HG03469 (cell line): ENCODE results near the gene EPAS1.

Experiments used
- ATAC-seq: cut with Tn5 transposase; IDR thresholded peaks from one replicate; pipeline ENCODE4 v1.9.1; 2021; ENCODE audit warnings: mild to moderate bottlenecking, moderate library complexity, moderate number of reproducible peaks; ENCODE audit not compliant: unreplicated experiment

The EPAS1 gene

DNA sequence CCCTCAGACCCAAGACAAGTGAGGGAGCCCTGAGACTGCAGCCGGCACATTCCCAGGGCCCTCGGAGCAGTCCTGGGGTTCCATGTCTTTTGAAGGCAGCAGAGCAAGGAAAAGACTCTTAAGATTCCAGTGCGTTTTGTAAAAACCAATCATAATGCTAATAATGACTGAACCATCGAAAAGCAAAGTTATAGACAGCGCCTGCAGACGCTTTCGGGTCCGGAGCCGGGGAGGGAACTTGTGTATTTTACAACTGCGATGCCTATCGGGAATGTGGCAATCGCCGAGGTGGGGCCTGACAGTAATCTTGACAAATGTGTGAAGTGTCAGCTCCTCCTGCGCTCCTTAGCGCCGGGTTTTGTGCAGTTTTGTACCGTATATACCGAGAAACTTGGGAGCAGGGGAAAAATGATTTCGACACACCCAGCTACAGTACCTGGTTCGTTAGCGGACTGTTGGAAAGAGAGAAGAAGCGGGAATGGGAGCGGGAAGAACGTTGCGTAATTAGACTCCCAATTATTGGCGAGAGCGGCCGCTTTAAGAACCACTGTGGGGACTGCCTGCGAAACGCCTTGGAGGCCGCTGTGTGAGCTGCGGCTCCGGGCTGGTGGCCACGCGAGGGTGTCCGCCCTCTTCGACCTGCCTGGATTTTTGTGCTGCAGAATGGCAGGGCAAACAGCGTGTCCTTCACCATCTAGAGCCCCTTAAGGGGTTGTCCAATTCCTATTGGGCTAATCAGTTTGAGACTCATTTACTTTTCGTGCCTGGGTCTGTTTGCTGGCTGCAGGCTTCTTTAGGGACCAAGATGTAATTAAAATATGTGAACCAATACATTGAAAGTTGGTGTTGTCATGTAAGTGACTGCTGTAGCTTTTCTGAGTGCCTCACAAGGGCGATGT, 2.4 kb downstream of the EPAS1 start:
- no peak for ATAC-seq

DNA sequence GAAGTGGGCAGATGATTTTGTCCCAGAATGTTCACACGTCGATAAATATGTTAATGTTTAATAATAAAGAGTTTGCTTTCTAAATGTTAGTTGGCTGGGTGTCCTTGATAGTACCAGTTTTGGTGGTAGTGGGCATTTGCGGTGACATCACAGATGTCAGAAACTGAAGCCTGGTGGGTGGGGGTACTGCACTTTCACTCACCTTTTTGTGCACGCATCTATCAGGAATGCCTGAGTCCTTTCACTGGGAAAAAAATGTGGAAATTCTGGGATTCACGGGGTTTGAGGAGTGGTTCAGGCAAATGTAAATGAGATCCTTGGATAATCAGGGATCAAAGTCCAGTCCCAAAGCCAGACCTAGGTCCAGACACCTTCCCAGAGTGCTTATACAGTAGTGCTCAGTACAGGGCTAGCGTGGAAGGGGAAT, 3.2 kb downstream of the EPAS1 start:
- no peak for ATAC-seq

DNA sequence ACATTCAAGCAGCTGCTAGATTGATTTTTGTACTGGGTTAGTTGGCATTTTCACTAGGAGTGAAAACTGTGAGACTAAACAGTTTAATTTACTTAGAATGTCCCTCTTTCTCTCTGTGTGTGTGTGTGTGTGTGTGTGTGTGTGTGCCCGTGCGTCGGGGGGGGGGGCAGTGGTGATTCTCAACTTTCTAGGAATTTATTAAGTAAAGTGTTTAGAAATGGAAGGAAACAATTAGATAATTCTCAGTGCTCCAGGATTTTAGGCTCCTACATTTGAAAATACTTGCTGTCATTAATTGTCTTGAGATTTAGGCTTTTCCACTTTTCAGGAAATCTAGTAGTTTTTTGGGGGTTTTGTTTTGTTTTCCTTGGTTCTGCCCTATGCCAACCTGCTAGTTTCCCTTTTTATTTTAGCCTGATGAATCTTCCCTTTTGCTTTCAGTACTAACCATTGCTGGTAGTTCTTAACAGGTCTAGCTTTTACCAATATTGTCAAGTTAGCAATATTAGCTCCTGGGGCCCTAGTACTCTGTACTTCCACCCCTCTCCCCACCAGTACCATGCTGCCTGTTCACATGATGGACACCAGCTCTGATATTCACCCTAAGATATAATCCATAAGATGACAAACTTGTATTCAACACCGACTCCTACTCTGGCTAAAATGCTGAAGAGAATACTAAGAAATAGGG, 4.9 kb downstream of the EPAS1 start:
- ATAC-seq = no peak

DNA sequence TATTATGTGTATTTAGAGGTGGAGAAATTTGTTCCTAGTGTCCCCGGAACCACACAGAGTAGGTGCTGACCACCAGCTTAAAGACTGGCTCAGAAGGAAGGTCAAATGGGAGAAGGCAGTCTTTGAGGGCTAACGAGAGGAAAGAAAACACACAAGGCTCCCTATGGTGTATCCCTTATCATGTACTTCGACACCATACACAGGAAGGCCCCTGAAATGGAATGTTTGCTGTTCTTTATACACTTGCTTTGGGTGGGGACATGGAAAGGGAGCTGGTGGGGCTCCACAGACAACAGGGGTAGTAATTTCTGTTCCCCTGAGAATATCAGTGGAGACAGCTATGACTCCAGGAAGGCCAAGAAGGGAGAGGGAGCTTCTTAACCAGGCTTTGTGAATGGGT, 6.0 kb downstream of the EPAS1 start:
- no peak for ATAC-seq

DNA sequence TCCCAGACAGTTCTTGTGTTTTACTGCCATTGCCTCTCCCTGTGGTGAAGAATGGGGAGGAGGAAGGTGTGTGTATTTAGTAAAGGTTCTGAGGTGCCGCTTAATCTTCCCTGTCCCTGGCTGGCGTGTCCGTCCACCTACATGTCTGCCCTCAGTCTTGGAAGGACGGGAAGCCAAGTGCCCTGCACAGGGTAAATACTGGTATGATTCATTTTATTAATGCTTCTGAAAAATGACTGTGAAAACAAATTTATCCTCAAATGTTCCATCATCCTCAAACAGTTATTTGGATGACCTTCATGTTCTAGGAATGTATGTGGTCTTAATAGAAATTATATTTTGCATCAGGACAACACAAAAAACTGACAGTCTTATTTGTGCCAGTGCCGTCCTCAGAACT, 6.6 kb downstream of the EPAS1 start:
- ATAC-seq = no peak

DNA sequence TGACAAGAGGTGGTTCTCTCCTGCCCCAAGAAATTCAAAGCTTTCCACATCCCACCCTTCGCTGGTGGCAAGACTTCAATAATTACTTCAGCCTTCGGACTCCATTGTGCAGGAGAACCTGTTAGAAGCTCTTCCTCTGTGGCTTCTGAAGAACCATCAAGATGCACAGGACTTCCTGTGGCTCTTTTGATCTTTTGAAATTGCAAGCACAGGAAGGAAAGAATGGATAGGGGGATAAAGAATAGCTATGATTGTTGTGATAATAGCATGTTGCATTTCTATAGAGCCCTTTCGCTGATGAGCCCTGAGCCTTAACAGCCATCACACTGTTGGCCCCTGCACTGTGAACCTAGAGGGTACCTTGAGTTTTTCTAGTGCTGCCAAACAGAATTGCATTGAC, 7.4 kb downstream of the EPAS1 start:
- no peak for ATAC-seq

DNA sequence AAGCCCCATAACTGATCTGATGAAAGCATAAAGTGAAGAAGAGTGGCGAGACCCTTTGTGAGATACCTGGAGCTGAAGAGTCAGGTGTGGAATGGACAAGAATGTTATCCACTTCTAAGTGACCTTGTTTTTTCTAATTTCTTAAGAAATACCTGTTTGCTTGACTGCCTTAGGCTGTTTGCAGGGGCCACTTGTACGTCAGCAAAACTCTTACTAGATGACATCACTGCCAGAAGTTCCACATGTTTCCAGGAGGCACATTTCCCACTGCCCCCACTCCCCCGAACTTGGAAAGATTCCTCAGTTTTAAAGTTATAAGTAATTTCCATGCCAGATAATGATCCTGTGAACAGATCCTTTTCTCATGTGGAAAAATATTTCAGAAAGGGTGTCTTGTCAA, 8.0 kb downstream of the EPAS1 start:
- ATAC-seq = no peak

DNA sequence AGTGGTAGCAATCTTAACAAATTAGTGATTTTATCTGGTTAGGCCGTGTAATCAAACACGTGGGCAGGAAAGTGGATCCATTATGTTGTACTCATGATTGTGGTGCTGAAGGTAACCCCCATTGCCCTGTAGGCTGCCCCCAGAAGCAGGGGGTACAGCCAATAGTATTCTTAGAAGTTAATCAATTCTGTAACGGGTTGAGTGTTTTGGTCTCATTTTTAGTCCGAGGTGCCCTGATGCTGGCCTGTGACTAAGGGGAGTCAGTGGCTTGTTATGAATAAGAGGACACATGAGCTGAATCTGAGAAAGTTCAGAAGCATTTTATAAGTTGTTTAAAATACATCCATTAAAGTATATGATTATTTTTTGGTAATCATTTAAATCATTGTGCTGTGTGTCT, 8.6 kb downstream of the EPAS1 start:
- no peak for ATAC-seq

DNA sequence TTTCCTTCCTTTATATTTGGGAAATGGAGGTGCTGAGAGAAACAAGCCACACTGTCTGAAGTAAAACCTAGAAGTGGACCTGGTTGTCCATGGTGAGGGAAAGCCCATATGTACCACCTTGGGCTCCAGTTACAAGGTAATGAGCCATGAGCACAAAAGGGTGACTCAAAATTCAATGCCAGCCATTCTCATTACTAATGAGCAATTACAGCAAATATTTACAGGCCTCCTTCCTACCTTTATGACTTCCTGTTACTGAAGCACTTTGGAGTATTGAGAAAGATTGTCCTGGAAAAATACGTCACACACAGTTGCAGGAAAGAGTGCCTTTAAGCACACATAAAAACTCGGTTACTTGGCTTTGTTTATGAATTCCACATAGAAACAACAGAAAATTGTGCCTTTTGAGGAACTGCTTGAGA, 9.1 kb downstream of the EPAS1 start:
- no peak for ATAC-seq

DNA sequence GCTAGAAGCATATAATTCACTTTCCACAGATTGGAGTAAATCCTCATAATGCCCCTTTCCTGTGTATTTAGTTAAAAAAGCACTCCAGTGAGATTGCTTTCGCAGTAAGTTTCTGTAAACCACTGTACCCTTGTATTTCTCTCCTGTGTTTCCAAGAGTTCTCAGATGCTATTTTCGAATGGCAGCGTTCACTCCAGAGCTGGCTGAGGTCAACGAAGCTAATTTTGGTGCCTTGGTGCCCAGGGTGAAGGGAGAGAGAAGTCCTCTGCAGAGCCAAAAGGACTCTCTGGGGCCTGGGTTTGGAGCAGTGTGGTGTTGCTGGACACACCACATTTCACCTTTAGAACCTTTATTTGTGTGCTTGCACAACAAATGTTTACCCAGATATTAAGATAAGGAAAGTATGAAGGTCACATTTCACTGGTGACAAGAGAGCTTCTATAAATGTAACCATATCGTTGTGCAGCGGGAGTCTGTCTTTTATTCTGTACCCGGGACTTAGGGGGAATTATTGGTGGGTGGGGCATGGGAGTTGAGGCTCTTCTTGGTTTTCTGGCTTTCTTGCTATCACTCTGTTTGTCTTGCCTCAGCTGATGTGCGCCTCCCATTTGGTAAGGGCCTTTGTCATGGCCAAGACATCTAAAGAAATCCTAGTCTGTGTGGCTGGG, 9.9 kb downstream of the EPAS1 start:
- ATAC-seq = no peak

DNA sequence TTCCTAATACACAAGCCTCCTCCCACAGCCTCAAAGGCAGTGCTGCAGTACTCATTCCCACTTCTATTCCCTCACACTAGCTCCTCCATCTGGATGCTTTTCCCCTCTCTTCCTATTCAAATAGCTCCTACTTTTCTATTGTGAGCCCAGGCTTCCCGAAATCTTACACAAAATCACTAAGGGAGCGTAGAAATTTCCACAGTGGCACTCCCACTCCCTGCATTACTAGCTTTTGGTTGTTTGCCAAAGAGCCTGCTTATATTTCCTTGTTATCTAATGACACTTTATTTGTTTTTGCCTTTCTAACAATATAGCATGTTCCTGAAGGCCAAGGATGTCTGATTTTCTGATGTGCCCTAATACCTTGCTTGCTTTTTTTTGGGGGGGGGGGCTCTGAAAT, 10.9 kb downstream of the EPAS1 start:
- ATAC-seq = no peak

DNA sequence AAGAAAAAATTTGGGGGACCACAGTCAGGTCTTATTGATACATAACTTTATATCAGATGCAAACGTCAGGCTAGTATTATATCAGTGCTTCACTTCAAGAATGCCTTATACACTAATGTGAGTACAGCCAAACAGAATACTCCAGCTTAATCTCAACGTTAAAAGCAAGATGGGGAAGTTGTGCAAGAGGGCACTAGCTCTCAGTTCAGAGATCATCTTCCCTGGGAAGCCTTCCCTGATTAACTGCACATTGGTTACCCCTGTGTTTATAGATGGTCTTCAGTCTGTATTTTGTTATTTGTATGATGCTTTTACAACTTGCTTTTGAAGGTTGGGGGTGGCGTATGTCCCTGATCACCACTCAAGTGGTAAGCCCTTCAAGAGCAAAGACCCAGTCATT, 11.4 kb downstream of the EPAS1 start:
- no peak for ATAC-seq

DNA sequence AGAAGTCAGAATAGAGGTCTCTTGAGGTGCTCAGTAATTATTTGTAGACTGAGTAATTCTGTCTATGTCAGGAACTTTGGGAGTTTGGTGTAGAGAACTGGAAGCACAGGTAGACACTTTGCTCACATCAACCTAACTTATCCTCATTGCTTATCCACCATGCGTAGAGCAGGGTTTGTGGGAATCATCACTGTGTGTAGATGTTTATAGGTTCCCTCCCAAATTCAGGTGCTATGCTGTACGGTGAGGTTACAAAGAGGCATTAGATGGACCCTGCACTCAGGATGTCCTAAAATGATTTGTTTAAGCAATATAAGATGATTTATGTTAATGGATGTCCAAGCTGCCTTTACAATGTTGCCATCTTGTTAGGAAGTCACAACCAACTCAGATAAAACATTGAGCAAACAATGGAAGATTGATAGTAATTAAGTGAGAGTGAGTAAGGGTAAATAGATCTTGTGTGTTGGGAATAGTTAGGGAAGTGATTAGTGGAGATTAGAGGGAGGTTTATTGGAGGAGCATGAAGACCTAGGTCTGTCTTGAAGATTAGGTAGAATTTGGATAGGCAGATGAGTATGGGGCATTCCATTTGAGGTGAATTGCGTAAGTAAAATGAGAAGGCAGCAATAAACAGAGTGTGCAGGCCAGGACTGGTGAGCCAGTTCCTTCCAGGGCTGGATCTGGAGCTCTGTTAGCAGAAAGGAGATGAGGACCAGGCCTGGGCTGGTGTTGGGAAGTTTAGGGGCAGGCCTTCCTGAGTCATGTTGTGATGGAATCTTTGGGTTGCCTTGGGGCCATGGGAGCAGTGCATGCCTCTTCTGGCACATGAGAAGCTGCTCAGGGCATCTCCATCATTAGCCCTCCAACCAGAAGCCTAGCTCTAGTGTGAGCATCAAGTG, 12.1 kb downstream of the EPAS1 start:
- no peak for ATAC-seq

DNA sequence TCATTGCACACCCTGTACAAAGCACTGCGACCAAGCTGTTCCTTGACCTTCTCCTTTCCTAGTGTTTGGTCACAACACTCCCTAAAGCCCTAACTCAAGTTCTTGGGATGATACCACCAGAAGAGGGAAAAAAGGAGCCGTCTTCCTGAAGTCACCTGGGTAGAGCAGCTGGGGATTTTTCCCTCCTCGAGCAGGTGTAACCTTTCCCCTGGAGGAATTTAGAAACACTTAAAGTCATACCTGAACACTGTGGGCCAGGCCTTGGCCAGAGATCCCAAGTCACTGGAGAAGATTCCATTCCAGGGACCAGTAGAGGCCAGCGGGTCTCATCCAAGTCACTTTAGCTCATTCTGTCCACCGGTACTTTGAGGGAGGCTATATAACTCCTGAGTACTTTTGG, 13.2 kb downstream of the EPAS1 start:
- ATAC-seq = no peak

DNA sequence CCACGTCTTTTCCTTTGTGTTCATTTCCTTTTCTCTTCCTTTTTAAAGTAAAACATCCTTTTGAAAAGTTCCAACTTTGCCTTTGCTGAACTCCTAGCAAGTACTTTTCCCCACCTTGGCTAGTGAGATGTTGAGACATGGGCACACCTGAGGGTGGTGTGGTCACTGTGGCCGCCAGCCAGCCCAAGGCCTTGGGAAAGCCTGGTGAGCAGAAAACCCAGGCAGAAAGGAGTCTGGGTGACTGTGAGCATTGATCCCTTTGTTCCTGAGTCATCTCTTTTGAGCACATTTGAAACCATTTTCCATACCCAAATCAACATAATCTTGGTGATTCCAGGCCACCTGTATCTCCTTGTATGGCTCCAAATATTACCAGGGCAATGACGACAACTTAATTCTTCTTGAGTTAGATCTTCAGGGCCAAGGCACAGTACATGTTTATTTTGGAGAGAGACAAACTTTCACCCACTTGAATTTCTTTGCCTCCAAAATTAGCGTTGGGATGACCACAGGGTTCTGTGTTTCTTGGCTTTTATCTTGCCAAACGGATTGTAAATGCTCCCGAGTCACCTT, 14.5 kb downstream of the EPAS1 start:
- no peak for ATAC-seq

DNA sequence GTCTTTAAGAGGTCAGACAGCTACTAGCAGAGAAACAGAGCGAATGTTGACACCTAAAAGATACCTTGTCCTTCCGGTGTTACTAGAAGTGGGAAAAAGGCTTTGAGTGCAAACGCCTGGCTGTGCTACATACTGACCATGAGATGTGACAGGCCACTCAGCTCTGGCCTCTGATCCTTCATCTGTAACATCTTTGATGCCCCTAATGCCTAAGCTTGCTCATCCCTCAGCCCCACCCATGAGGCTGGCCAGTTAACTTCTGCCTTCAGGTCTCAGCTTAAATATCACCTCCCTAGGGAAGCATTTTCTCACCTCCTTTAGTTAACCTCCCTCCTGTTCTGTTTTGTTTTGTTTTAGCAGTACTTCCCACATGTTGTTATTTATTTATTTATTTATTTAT, 15.9 kb downstream of the EPAS1 start:
- ATAC-seq = no peak

DNA sequence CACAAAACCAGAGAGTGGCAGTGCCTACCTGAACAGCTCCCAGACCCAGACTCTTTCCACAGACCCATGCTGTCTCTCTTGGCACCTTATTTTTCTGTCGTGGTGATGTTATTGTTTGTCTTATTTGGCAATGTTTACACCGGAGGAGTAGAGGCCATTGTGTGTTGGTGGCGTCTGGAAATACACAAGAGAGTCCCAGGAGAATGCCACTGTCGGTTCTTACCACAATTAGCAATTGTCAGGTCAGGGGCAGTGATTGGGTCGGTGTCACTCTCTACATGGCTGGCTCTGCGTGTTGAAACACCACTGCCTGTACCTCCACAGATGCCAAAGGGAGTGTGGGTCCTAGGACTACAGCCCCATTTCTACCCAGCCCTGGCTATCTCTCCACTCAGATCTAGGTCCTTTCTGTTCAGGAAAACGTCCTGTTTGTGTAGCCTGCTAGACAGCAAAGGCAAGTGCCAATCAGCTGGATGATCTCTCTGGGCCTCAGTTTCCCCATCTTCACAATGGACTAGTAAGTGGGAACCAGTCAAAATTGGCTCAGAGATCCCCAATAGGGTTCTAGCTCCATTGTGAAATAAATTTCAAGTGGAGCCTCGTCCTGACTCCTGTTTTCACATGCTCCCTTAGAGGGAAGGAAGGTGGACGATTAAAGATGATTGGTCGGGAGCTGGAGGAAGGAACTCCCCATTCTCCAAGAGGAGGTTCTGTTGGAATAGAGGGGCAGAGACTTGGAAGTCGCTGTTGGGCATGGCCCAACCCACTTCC, 17.0 kb downstream of the EPAS1 start:
- ATAC-seq = no peak

DNA sequence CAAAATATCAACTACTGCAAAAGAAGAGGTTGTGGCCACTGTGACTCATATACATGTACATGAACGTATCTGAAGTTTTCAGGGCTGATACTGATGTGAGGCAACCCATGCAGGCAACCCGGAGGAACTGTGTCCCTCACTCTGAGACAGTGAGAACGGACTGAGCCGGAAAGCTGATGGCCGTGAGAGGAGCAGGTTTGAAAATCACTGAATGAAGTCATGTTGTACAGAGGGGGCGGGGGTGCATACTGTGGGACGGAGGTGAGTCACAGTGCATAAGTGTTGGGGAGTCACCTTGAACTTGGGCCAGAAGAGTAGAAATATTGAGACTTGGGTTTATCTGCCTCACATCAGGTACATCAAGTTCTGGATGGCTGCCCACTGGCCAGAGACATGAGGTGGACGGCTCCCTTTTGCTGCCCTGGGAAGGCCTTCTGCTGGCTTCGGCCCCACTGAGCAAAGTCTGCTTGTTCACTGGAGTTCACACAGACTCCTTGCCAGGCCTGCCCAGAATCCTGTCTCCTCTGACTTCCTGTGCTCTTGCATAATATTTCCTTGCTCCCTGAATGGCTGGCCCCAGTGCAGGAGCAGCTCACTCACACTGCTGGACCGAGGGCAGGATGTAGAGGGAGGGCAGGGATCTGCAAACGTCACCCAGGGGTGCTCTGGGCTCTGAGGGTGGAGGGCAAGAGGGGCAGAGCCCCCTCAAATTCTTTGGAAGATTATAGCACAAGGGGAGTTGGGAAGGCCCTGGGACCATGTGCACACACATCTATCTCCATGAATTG, 18.1 kb downstream of the EPAS1 start:
- no peak for ATAC-seq

DNA sequence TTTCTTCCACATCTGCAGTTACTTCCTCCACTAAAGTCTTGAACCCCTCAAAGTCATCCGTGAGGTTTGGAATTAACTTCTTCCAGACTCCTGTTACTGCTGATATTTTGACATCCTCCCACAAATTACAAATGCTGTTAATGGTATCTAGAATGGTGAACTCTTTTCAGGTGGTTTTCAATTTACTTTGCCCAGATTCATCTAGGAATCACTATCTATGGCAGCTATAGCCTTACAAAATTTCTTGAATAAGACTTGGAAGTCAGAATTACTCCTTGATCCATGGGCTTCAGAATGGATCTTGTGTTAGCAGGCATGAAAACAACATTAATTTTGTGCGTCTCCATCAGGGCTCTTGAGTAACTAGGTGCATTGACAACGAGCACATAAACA, 19.9 kb downstream of the EPAS1 start:
- no peak for ATAC-seq
